ENCODE data around the gene LONP2. TPM values are rescaled to one million over a fixed set of nuclear protein-coding genes. Genes with fewer than 3 reads are reported as not detected.
A peak's percentile ranks its signal among the peaks of the same experiment; 100 is the strongest.

Gene LONP2
- total and polyA plus RNA-seq, 2 of the 13 experiments (the other 11 are each of a cell fraction or from before 2014, with no cell fraction given) = 39.2 to 63.3 TPM

DNA sequence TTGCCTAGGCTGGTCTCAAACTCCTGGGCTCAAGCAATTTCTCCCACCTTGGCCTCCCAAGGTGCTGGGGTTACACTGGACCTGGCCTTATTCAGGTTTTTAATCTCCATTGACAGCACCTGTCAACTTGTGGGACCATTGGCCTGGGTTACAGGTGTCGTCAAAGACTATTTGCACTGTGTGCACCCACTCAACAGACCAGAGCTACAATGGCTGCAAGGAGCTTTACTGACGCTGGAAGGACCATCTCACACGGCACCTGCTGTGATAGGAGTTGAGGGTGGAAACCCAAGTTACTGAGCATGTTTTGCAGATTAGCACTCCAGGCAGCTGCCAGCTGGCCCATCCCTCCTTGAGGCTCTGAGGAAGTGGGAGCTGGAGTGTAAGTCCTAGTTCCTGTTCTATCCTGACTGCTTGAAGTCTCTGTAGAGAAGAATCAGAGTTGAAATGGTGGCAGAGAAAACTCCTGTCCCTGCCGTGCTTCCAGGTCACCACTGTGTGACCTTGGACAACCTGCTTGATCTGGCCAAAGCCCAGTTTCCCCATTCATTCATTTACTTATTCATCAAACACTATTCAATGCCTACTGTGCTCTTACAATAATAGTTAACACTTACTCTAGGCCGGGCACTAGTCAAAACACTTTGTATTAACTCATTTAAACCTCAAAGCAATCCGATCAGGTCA, 42.4 kb upstream of the LONP2 start (continued):
- TF ChIP-seq BORCS8-MEF2B (CRISPR knock-in tag; IDR thresholded peaks at IDR 0.05) = peak; percentile 55; the same call in 1 of the 2 replicates
- no peak; the same call in 1 of the 2 replicates for TF ChIP-seq NR2F6 (IDR thresholded peaks at IDR 0.05)
- TF ChIP-seq NR2F6 (CRISPR knock-in tag; IDR thresholded peaks at IDR 0.05) = peak; percentile 61
- 0 out of 2 replicates have a peak, but pooled peaks have one; percentile 46 for TF ChIP-seq ZNF839 (CRISPR knock-in tag; IDR thresholded peaks at IDR 0.05; ENCODE audit: borderline replicate concordance)

DNA sequence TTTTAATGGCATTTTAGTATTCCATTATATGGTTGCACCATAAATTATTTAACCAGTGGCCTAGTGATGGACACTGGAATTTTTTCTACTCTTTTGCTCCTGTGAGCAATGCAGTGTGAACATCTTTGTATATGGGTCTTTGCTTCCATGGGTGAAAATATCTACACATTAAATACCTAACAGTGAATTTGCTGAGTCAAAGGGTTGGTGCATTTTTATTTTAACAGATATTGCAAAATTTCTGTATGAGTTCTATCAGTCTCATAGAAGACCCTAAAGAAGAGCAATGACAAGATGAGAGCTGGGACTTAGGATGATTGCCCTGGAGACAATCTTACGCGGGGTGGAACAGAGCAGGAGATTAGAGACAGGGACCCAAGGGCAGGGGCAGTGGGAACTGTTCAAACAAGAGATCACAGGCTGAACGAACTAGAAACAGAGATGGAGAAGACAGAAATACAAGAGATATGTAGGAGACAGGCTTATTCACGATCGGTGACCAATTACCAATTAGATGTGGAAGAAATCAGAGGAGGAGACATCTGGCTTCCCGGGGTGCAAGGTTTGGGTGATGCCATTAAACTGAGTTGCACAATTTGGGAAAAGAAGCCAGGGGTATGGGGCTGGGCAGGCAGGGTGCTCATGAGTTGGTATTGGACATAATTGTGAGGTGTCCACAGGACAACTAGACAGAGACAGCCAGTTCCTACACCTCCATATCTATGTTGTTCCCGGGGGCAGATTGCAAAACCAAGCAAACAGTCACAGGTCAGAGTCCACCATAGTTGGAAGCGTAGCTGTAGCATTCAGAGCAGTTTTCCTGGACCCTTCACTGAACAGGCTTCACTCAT, 39.9 kb upstream of the LONP2 start:
- Histone ChIP-seq H3K4me2 (ENCODE audit: low read depth, low read length) (peak overlapping the region; percentile 87), H3K9ac (ENCODE audit: insufficient read depth, low read depth, low read length) (peak overlapping the region; percentile 58), H3K9me3 (ENCODE audit: low read length) (no peaks in the 10 kb centered on the region), H4K20me1 (ENCODE audit: insufficient read depth, low read length) (no peaks in the 10 kb centered on the region), H3K27me3 (ENCODE audit: control insufficient read depth in 1 of 2, insufficient read depth in 2 of 2, low read length in 2 of 2) (no peaks in the 10 kb centered on the region), H3K4me1 (ENCODE audit: insufficient read depth, low read length) (peaks cover 65% of the 10 kb centered on the region), H3K27ac (ENCODE audit: extremely low read length, insufficient read depth, low read length) (peak overlapping the region; percentile 89), H3K4me3 (replicated peaks in 1 of 3; ENCODE audit: insufficient read depth in 1 of 3, low read depth in 2 of 3, low read length in 3 of 3) (peak overlapping the region; percentile 57 to 61 (median 58)), H2AFZ (ENCODE audit: low read length) (peak overlapping the region; percentile 36), H3K79me2 (ENCODE audit: insufficient read depth, low read length) (no peaks in the 10 kb centered on the region), H3K36me3 (replicated peaks in 1 of 2; ENCODE audit: control insufficient read depth in 1 of 2, insufficient read depth in 2 of 2, low read length in 2 of 2) (no peaks in the 10 kb centered on the region)
- ChIA-PET POLR2A (interaction anchor here (0.6 to 3.6 kb wide), 9 partner anchors 9 to 1571 kb away, joined by 3 to 36 read pairs (median 5); no protein-coding TSS in a partner anchor), CTCF (ENCODE audit: low intra/inter-chr PET ratio, low total read pairs) (no interaction called here)
- under 1% methylated on average over 7 of the region's 8 CpGs for WGBS (ENCODE audit: low lambda C conversion rate)
- intact Hi-C loops (cut with micrococcal nuclease; ENCODE audit: unreplicated experiment) (loop anchor here (1.0 to 2.0 kb wide), 2 partner anchors 27 to 39 kb away; no protein-coding TSS in a partner anchor), in situ Hi-C loops (cut with HindIII; ENCODE audit: extremely low pct_ligation_motif_present, low pct_unique_long_range_greater_than_20kb) (no loop called here)
- BruUV-seq (replicated peaks) = no TSS peak
- peak; percentile 96 for DNase-seq (ENCODE audit: low spot score)
- FAIRE-seq = peak; percentile 100
- ATAC-seq = peak; percentile 97
- TF ChIP-seq ZNF484 (CRISPR knock-in tag; IDR thresholded peaks at IDR 0.05; ENCODE audit: borderline replicate concordance, low read depth) = no peak
- no peak for TF ChIP-seq PCBP2 (optimal IDR thresholded peaks at IDR 0.05; ENCODE audit: low read depth, low read length, poor library complexity, severe bottlenecking)
- TF ChIP-seq BRD4 (CRISPR knock-in tag; IDR thresholded peaks at IDR 0.05) = peak; percentile 66; the same call in 1 of the 2 replicates
- no peak for TF ChIP-seq AGO1 (IDR thresholded peaks at IDR 0.05; ENCODE audit: low read depth, low read length, poor library complexity, severe bottlenecking)
- TF ChIP-seq, protein P1, sequence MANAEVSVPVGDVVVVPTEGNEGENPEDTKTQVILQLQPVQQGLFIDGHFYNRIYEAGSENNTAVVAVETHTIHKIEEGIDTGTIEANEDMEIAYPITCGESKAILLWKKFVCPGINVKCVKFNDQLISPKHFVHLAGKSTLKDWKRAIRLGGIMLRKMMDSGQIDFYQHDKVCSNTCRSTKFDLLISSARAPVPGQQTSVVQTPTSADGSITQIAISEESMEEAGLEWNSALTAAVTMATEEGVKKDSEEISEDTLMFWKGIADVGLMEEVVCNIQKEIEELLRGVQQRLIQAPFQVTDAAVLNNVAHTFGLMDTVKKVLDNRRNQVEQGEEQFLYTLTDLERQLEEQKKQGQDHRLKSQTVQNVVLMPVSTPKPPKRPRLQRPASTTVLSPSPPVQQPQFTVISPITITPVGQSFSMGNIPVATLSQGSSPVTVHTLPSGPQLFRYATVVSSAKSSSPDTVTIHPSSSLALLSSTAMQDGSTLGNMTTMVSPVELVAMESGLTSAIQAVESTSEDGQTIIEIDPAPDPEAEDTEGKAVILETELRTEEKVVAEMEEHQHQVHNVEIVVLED (CRISPR knock-in tag; IDR thresholded peaks at IDR 0.05; ENCODE audit: borderline replicate concordance) = peak; percentile 54; the same call in 1 of the 2 replicates
- peak; percentile 97 for TF ChIP-seq ZBTB7B (CRISPR knock-in tag; IDR thresholded peaks at IDR 0.05)
- peak; percentile 83 for TF ChIP-seq JUN (CRISPR knock-in tag; IDR thresholded peaks at IDR 0.05)
- TF ChIP-seq SIN3A (IDR thresholded peaks at IDR 0.05; ENCODE audit: borderline replicate concordance, low read depth, low read length) = peak; percentile 77
- peak; percentile 56 for TF ChIP-seq PHF5A (CRISPR knock-in tag; IDR thresholded peaks at IDR 0.05; ENCODE audit: low read depth, unreplicated experiment)
- peak; percentile 68; the same call in 1 of the 2 replicates for TF ChIP-seq PRMT3 (CRISPR knock-in tag; IDR thresholded peaks at IDR 0.05; ENCODE audit: borderline replicate concordance, low read depth)
- TF ChIP-seq, protein P2, sequence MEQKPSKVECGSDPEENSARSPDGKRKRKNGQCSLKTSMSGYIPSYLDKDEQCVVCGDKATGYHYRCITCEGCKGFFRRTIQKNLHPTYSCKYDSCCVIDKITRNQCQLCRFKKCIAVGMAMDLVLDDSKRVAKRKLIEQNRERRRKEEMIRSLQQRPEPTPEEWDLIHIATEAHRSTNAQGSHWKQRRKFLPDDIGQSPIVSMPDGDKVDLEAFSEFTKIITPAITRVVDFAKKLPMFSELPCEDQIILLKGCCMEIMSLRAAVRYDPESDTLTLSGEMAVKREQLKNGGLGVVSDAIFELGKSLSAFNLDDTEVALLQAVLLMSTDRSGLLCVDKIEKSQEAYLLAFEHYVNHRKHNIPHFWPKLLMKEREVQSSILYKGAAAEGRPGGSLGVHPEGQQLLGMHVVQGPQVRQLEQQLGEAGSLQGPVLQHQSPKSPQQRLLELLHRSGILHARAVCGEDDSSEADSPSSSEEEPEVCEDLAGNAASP (CRISPR knock-in tag; IDR thresholded peaks at IDR 0.05; ENCODE audit: borderline replicate concordance) = peak; percentile 93
- TF ChIP-seq MBD4 (IDR thresholded peaks at IDR 0.05; ENCODE audit: borderline replicate concordance, low read length) = 0 out of 2 replicates have a peak, but pooled peaks have one; percentile 46
- TF ChIP-seq HNRNPH1 (optimal IDR thresholded peaks at IDR 0.05; ENCODE audit: low read depth, low read length) = no peak
